GM20000 (cell line): ENCODE measurements around the gene CEP19.

ENCODE experiments used
- DNase-seq: peaks from one replicate; pipeline ENCODE4 v3.0.0; 2012; ENCODE audit warnings: low spot score
- CTCF ChIP-seq: IDR thresholded peaks from 2 replicates; pipeline ENCODE4 v1.5.1; 2012; ENCODE audit warnings: mild to moderate bottlenecking, control low read depth; ENCODE audit errors: extremely low read depth, missing control alignments

CEP19 gene

GRCh38 chr3:196741249-196741889 lies 29.3 kb upstream of the CEP19 start:
- TF ChIP-seq CTCF = no peak
- no peak for DNase-seq

- no peak for TF ChIP-seq CTCF
- DNase-seq = no peak
These were observed 28.6 kb upstream of the CEP19 start for GRCh38 chr3:196740481-196741248.

GRCh38 chr3:196739671-196740480 lies 27.8 kb upstream of the CEP19 start, which contains the start of gene PAK2:
Gene PAK2, plus strand, starts transcription at chr3:196739857. Its CDS starts 42,790 bp downstream, at chr3:196782647.
- no peak for TF ChIP-seq CTCF
- peak; percentile 95 for DNase-seq

GRCh38 chr3:196737655-196738054 lies 25.6 kb upstream of the CEP19 start:
- no peak for TF ChIP-seq CTCF
- no peak for DNase-seq

GRCh38 chr3:196736670-196737374 lies 24.8 kb upstream of the CEP19 start:
- no peak for DNase-seq
- TF ChIP-seq CTCF = no peak

GRCh38 chr3:196735751-196736150 lies 23.7 kb upstream of the CEP19 start:
- no peak for DNase-seq
- no peak for TF ChIP-seq CTCF
